ENCODE measurements around the gene FSTL5. TPM values are rescaled to one million over a fixed set of nuclear protein-coding genes. Genes with fewer than 3 reads are reported as not detected.

Gene FSTL5
- total and polyA plus RNA-seq, 2 of the 13 experiments (the other 11 are each of a cell fraction or from before 2014, with no cell fraction given): 0.03 to 0.07 TPM

DNA sequence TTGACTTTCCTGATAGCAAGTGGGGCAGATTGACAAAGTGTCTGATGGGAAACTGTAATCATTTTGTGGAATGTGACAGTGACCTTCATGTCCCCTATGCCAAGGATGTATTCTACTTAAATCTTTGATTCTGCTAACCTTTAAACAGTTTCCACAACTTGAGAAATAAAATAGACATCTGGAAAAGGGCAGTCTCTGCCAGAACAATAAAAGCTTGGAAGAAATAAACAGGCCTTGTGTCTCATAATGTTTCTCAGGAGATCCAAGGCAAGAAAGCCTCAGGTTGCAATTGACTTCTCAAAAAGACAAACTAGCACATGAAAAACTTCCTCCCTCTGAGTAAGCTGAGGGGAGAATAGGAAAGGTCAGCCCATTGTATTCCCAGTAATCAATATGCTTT, 174.9 kb downstream of the FSTL5 start:
- H3K4me2 ChIP-seq (ENCODE audit: low read depth, low read length): no peak overlapping the region
- H3K36me3 ChIP-seq (replicated peaks in 1 of 2; ENCODE audit: control insufficient read depth in 1 of 2, insufficient read depth in 2 of 2, low read length in 2 of 2): no peaks in the 10 kb centered on the region
- in situ Hi-C loops (cut with HindIII; ENCODE audit: extremely low pct_ligation_motif_present, low pct_unique_long_range_greater_than_20kb): no loop called here
- no peak for DNase-seq (ENCODE audit: low spot score)
- ATAC-seq: no peak
- no peak overlapping the region for H3K4me3 ChIP-seq (replicated peaks in 1 of 3; ENCODE audit: insufficient read depth in 1 of 3, low read depth in 2 of 3, low read length in 3 of 3)
- CTCF ChIA-PET (ENCODE audit: low intra/inter-chr PET ratio, low total read pairs): no interaction called here
- no peaks in the 10 kb centered on the region for H3K79me2 ChIP-seq (ENCODE audit: insufficient read depth, low read length)
- H4K20me1 ChIP-seq (ENCODE audit: insufficient read depth, low read length): no peaks in the 10 kb centered on the region
- no peak overlapping the region for H2AFZ ChIP-seq (ENCODE audit: low read length)
- H3K9ac ChIP-seq (ENCODE audit: insufficient read depth, low read depth, low read length): no peak overlapping the region
- no peak for FAIRE-seq
- BruUV-seq (replicated peaks): no TSS peak
- POLR2A ChIA-PET: no interaction called here
- H3K4me1 ChIP-seq (ENCODE audit: insufficient read depth, low read length): no peaks in the 10 kb centered on the region
- H3K27ac ChIP-seq (ENCODE audit: extremely low read length, insufficient read depth, low read length): no peak overlapping the region
- no peaks in the 10 kb centered on the region for H3K9me3 ChIP-seq (ENCODE audit: low read length)
- TF ChIP-seq, protein P1, sequence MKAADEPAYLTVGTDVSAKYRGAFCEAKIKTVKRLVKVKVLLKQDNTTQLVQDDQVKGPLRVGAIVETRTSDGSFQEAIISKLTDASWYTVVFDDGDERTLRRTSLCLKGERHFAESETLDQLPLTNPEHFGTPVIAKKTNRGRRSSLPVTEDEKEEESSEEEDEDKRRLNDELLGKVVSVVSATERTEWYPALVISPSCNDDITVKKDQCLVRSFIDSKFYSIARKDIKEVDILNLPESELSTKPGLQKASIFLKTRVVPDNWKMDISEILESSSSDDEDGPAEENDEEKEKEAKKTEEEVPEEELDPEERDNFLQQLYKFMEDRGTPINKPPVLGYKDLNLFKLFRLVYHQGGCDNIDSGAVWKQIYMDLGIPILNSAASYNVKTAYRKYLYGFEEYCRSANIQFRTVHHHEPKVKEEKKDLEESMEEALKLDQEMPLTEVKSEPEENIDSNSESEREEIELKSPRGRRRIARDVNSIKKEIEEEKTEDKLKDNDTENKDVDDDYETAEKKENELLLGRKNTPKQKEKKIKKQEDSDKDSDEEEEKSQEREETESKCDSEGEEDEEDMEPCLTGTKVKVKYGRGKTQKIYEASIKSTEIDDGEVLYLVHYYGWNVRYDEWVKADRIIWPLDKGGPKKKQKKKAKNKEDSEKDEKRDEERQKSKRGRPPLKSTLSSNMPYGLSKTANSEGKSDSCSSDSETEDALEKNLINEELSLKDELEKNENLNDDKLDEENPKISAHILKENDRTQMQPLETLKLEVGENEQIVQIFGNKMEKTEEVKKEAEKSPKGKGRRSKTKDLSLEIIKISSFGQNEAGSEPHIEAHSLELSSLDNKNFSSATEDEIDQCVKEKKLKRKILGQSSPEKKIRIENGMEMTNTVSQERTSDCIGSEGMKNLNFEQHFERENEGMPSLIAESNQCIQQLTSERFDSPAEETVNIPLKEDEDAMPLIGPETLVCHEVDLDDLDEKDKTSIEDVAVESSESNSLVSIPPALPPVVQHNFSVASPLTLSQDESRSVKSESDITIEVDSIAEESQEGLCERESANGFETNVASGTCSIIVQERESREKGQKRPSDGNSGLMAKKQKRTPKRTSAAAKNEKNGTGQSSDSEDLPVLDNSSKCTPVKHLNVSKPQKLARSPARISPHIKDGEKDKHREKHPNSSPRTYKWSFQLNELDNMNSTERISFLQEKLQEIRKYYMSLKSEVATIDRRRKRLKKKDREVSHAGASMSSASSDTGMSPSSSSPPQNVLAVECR (CRISPR knock-in tag; IDR thresholded peaks at IDR 0.05; ENCODE audit: borderline replicate concordance): no peak
- TF ChIP-seq ONECUT2 (CRISPR knock-in tag; IDR thresholded peaks at IDR 0.05) (no peak), GABPA (IDR thresholded peaks at IDR 0.05; ENCODE audit: low read depth, low read length) (no peak), GABPA (CRISPR knock-in tag; IDR thresholded peaks at IDR 0.05; ENCODE audit: low read depth) (no peak), ZNF710 (CRISPR knock-in tag; IDR thresholded peaks at IDR 0.05; ENCODE audit: borderline replicate concordance) (no peak)
- intact Hi-C loops (cut with micrococcal nuclease; ENCODE audit: unreplicated experiment): no loop called here
- H3K27me3 ChIP-seq (ENCODE audit: control insufficient read depth in 1 of 2, insufficient read depth in 2 of 2, low read length in 2 of 2): no peaks in the 10 kb centered on the region
